ENCODE results near the gene DMAC2.
"Not testable (repeated sequence)": the region's sequence is repeated elsewhere in the genome, so short reads cannot be mapped to it uniquely, and the experiment has no call there.

The DMAC2 gene

DNA sequence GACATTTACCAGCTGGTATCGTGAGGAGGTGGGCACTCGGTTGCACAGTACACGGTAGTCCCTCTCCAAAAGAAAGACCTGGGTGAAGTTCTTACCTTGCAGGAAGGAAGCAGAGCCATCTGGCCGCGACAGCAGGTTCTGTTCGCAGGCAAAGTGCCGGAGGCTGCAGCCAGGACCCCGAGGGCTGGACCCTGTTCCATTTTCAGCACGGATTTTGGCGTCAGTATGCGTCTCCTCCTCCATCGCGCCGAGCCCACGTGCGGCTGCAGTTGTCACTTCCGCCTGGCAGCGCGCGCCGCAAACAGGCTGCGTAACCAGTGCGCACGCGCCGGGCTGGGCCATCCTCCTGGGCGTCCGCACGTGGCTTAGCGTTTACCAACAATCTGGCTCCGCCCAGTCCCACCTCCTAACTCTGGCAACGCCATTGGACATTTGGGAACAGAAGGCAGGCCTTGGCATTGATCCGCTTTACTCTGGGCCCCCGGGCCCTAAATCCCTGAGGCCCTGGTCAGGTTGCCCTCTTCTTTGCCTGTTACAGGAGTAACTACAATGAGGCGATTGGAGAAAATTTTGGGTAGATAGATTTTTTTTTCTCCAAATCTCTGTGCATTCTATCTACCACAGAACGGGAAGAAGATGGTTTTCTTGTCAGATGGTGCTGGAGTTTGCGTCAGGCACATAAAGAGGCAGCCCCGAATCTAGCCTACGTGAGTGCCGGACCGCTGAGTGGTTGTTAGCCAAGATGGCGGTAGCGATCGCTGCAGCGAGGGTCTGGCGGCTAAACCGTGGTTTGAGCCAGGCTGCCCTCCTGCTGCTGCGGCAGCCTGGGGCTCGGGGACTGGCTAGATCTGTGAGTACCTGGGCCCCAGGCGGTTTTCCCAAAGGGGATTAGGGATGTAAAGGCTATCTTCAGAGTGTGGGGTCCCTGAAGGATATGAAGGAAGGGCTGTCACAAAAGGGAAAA lies 42.3 kb downstream of the DMAC2 start, which contains the start of the genes BCKDHA and EXOSC5:
BCKDHA (plus strand) TSS at position 733 of the 964 bp plus-strand sequence; CDS start at position 743, 10 bp downstream.
EXOSC5 (minus strand) TSS at position 274 of the 964 bp plus-strand sequence; CDS start at position 243, 31 bp downstream.
- H3K4me3 ChIP-seq (ENCODE audit: low read length) = peak within 1 kb of the TSS; percentile 97
- DNase-seq (ENCODE audit: low read depth) = peak; percentile 100
- TF ChIP-seq, protein P1, sequence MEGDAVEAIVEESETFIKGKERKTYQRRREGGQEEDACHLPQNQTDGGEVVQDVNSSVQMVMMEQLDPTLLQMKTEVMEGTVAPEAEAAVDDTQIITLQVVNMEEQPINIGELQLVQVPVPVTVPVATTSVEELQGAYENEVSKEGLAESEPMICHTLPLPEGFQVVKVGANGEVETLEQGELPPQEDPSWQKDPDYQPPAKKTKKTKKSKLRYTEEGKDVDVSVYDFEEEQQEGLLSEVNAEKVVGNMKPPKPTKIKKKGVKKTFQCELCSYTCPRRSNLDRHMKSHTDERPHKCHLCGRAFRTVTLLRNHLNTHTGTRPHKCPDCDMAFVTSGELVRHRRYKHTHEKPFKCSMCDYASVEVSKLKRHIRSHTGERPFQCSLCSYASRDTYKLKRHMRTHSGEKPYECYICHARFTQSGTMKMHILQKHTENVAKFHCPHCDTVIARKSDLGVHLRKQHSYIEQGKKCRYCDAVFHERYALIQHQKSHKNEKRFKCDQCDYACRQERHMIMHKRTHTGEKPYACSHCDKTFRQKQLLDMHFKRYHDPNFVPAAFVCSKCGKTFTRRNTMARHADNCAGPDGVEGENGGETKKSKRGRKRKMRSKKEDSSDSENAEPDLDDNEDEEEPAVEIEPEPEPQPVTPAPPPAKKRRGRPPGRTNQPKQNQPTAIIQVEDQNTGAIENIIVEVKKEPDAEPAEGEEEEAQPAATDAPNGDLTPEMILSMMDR (conservative IDR thresholded peaks at IDR 0.05; ENCODE audit: low read length) = no peak

DNA sequence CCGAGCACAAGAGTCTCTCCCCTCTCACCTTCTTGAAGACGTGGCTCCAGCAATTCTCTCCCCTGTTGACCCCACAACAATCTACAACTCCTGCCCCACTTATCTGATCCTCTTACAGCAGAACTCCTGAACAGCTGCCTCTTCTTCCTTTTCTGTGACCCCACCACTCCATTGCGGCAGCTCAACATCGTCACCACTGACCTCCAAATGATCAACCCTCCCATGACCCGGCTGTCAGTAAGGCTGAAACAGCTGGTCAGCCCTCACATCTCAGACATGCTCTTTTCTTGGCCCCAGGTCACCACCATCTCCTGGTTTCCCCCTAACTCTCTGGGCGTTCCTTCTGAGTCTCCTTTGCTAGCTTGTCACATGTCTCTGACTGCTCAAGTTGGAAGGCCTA lies 44.4 kb downstream of the DMAC2 start:
- DNase-seq (ENCODE audit: low read depth) = no peak
- TF ChIP-seq, protein P1 (conservative IDR thresholded peaks at IDR 0.05; ENCODE audit: low read length) = no peak
- H3K4me3 ChIP-seq (ENCODE audit: low read length) = no peak overlapping the region

DNA sequence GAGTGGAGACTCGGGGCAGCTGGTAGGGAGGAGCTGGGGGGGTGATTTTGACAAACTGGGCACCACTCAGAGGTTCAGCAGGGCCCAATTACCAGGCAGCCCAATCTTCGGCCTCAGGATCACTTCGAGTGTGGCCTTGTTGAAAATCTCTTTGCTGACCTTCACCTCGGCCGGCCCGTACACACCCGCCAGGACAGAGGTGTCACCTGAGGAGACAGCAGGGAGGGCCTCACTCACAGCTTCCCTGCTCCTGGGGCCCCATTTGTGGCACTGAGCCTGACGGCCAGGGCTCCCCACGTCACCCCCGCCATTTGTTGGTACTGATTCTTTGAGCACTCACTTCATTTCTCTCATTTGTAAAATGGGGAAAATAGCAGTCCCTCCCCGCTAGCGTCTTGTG lies 46.9 kb downstream of the DMAC2 start:
- DNase-seq (ENCODE audit: low read depth) = no peak
- TF ChIP-seq, protein P1 (conservative IDR thresholded peaks at IDR 0.05; ENCODE audit: low read length) = no peak
- no peak overlapping the region for H3K4me3 ChIP-seq (ENCODE audit: low read length)

- H3K4me3 ChIP-seq (ENCODE audit: low read length) = no peak overlapping the region
- no peak for DNase-seq (ENCODE audit: low read depth)
- TF ChIP-seq, protein P1 (conservative IDR thresholded peaks at IDR 0.05; ENCODE audit: low read length) = no peak
Measured at GRCh38 chr19:41391618-41392017, 48.1 kb downstream of the DMAC2 start.

GRCh38 chr19:41386442-41386841 lies 53.3 kb downstream of the DMAC2 start:
- no peak for DNase-seq (ENCODE audit: low read depth)
- TF ChIP-seq, protein P1 (conservative IDR thresholded peaks at IDR 0.05; ENCODE audit: low read length) = no peak
- H3K4me3 ChIP-seq (ENCODE audit: low read length) = no peak overlapping the region

GRCh38 chr19:41384351-41384750 lies 55.4 kb downstream of the DMAC2 start:
- no peak for DNase-seq (ENCODE audit: low read depth)
- H3K4me3 ChIP-seq (ENCODE audit: low read length) = no peak overlapping the region
- TF ChIP-seq, protein P1 (conservative IDR thresholded peaks at IDR 0.05; ENCODE audit: low read length) = no peak

DNA sequence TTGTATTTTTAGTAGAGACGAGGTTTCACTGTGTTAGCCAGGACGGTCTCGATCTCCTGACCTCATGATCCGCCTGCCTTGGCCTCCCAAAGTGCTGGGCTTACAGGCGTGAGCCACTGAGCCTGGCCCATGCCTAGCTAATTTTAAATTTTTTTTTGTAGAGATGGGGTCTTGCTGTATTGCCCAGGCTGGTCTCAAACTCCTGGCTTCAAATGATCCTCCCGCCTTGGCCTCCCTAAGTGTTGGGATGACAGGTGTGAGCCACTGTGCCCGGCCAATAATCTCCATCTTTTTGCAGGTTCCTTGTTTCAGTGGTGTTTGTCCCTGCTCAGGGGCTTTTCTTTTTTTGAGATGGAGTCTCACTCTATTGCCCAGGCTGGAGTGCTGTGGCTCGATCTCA lies 58.2 kb downstream of the DMAC2 start:
- DNase-seq (ENCODE audit: low read depth) = not testable (repeated sequence)

More for the DNA sequence above, 58.2 kb downstream of the DMAC2 start:
- not testable (repeated sequence) for H3K4me3 ChIP-seq (ENCODE audit: low read length)
